Liver (tissue), 9 donors: Measurements from ENCODE around the gene COL23A1. TPM values are rescaled to one million over a fixed set of nuclear protein-coding genes. Genes with fewer than 3 reads are reported as not detected.

ENCODE experiments used
- DNase-seq: peaks from one replicate; pipeline ENCODE4 v3.0.0-alpha.2; 2017; ENCODE audit warnings: low spot score
- H3K27ac ChIP-seq, 2 donors: one replicate each; pipeline ENCODE4 v1.7.0; 2013; ENCODE audit warnings: inconsistent platforms in 2 of 2, low read length in 2 of 2, control low read depth in 1 of 2, low read depth in 1 of 2, mild to moderate bottlenecking in 1 of 2
- H3K27me3 ChIP-seq, 4 donors: one replicate each; pipeline versions ENCODE4 v1.6.1 to v1.7.0; 2013; ENCODE audit warnings: low read length in 3 of 4, inconsistent platforms in 1 of 4, mild to moderate bottlenecking in 1 of 4, moderate library complexity in 1 of 4; ENCODE audit not compliant: control insufficient read depth in 4 of 4, insufficient read depth in 4 of 4
- H3K36me3 ChIP-seq, 4 donors: one replicate each; pipeline versions ENCODE4 v1.6.1 to v1.7.0; 2013; ENCODE audit warnings: low read length in 3 of 4, mild to moderate bottlenecking in 3 of 4, low read depth in 1 of 4, moderate library complexity in 1 of 4; ENCODE audit not compliant: control insufficient read depth in 4 of 4, insufficient read depth in 3 of 4
- H3K4me1 ChIP-seq, 4 donors: one replicate each; pipeline versions ENCODE4 v1.6.1 to v1.7.0; 2013; ENCODE audit warnings: low read length in 3 of 4, mild to moderate bottlenecking in 3 of 4, moderate library complexity in 1 of 4; ENCODE audit not compliant: control insufficient read depth in 4 of 4, insufficient read depth in 4 of 4
- H3K4me3 ChIP-seq, 3 donors: one replicate each; pipeline versions ENCODE4 v1.6.1 to v1.7.0; 2013; ENCODE audit warnings: low read length in 3 of 3, control low read depth in 1 of 3, low read depth in 1 of 3, mild to moderate bottlenecking in 1 of 3
- H3K9ac ChIP-seq, 2 donors: one replicate each; pipeline ENCODE4 v1.7.0; 2013; ENCODE audit warnings: low read length in 2 of 2, mild to moderate bottlenecking in 2 of 2, moderate library complexity in 2 of 2, control low read depth in 1 of 2, low read depth in 1 of 2
- H3K9me3 ChIP-seq, 4 donors: one replicate each; pipeline versions ENCODE4 v1.6.1 to v1.7.0; 2013; ENCODE audit warnings: low read length in 3 of 4; ENCODE audit not compliant: control insufficient read depth in 4 of 4
- ATF3 ChIP-seq: IDR thresholded peaks from 2 replicates; pipeline ENCODE4 v1.6.1; 2016; ENCODE audit warnings: antibody characterized with exemption
- EGR1 ChIP-seq, 2 donors: IDR thresholded peaks; 2 replicates each; pipeline ENCODE4 v1.6.1; 2016 to 2018; ENCODE audit warnings: antibody characterized with exemption in 2 of 2, low read depth in 2 of 2
- FOXA1 ChIP-seq: IDR thresholded peaks from 2 replicates; pipeline ENCODE4 v1.6.1; 2016; ENCODE audit warnings: antibody characterized with exemption
- FOXA2 ChIP-seq: IDR thresholded peaks from 2 replicates; pipeline ENCODE4 v1.6.1; 2016; ENCODE audit warnings: antibody characterized with exemption
- GABPA ChIP-seq, 2 donors: IDR thresholded peaks in 1 of 2; conservative IDR thresholded peaks in 1 of 2; 2 replicates each; pipeline ENCODE4 v1.6.1; 2016; ENCODE audit warnings: antibody characterized with exemption in 2 of 2, mild to moderate bottlenecking in 1 of 2, moderate library complexity in 1 of 2
- HNF4A ChIP-seq, 2 donors: conservative IDR thresholded peaks; 2 replicates each; pipeline ENCODE4 v1.6.1; 2016; ENCODE audit warnings: antibody characterized with exemption in 2 of 2, mild to moderate bottlenecking in 2 of 2
- HNF4G ChIP-seq: IDR thresholded peaks from 2 replicates; pipeline ENCODE4 v1.6.1; 2016; ENCODE audit warnings: antibody characterized with exemption
- JUND ChIP-seq, 2 donors: IDR thresholded peaks; 2 replicates each; pipeline ENCODE4 v1.6.1; 2016; ENCODE audit warnings: antibody characterized with exemption in 2 of 2
- MAX ChIP-seq: IDR thresholded peaks from 2 replicates; pipeline ENCODE4 v1.6.1; 2016; ENCODE audit warnings: antibody characterized with exemption
- NR2F2 ChIP-seq: IDR thresholded peaks from 2 replicates; pipeline ENCODE4 v1.6.1; 2016; ENCODE audit warnings: antibody characterized with exemption
- RAD21 ChIP-seq, 2 donors: IDR thresholded peaks; 2 replicates each; pipeline ENCODE4 v1.6.1; 2016; ENCODE audit warnings: antibody characterized with exemption in 2 of 2, mild to moderate bottlenecking in 2 of 2
- RXRA ChIP-seq, 2 donors: IDR thresholded peaks; 2 replicates each; pipeline ENCODE4 v1.6.1; 2017 to 2018; ENCODE audit warnings: antibody characterized with exemption in 2 of 2, mild to moderate bottlenecking in 1 of 2
- SP1 ChIP-seq: IDR thresholded peaks from 2 replicates; pipeline ENCODE4 v1.6.1; 2018; ENCODE audit warnings: antibody characterized with exemption, mild to moderate bottlenecking
- TAF1 ChIP-seq: conservative IDR thresholded peaks from 2 replicates; pipeline ENCODE4 v1.6.1; 2016; ENCODE audit warnings: antibody characterized with exemption, mild to moderate bottlenecking
- YY1 ChIP-seq: IDR thresholded peaks from 2 replicates; pipeline ENCODE4 v1.6.1; 2016; ENCODE audit warnings: antibody characterized with exemption, mild to moderate bottlenecking
- ZBTB33 ChIP-seq: IDR thresholded peaks from 2 replicates; pipeline ENCODE4 v1.6.1; 2016; ENCODE audit warnings: antibody characterized with exemption
- WGBS: extraction: QIAGEN DNeasy Blood & Tissue Kit; methylation state at CpG from one replicate; pipeline ENCODE4 v1.1.7; 2013; 5-methylcytosine and 5-hydroxymethylcytosine counted together
- polyA plus RNA-seq, 2 donors: library from polyadenylated mRNA; stranded (reverse) in 1 of 2; unstranded in 1 of 2; fragments of 200-250 nt in 1 of 2; fragments of >200 nt in 1 of 2; fragmentation: Nextera tagmentation in 1 of 2; extraction: Ambion mirVana in 1 of 2; gene quantifications; one replicate each; pipeline versions ENCODE4 v1.2.1 to v1.2.3, GENCODE V29; 2013 to 2015
- total RNA-seq, 2 donors: library from RNA; depleted of rRNA; stranded (reverse); fragments of >200 nt; gene quantifications; one replicate each; pipeline ENCODE4 v1.2.3, GENCODE V29; 2014
- TF ChIP-seq, protein P1 (sequence below): IDR thresholded peaks from 2 replicates; pipeline ENCODE4 v1.6.1; 2016; ENCODE audit warnings: antibody characterized with exemption, mild to moderate bottlenecking
- TF ChIP-seq, protein P2 (sequence below): fragments of 150-350 bp; IDR thresholded peaks from 2 replicates; pipeline ENCODE4 v1.5.1; 2017; ENCODE audit warnings: improper control_type of control experiment, low read depth, low read length; ENCODE audit not compliant: missing input control
- donor health status: healthy.
- donor health status: healthy.
- donor health status: healthy.
- donor health status: healthy.
- donor health status: healthy.

Gene COL23A1
- total and polyA plus RNA-seq, 4 donors, result 0.08 to 1.4 (median 0.27) TPM

GRCh38 chr5:178325679-178326373, 264.4 kb downstream of the COL23A1 start:
- no peaks in the 10 kb centered on the region for H3K9me3 ChIP-seq
- 90% methylated on average over 20 of the region's 20 CpGs for WGBS
- DNase-seq, result no peak
- no peaks in the 10 kb centered on the region for H3K36me3 ChIP-seq
- no peak overlapping the region for H3K9ac ChIP-seq
- no peak for TF ChIP-seq HNF4A (conservative IDR thresholded peaks at IDR 0.05)
- no peak for TF ChIP-seq EGR1 (IDR thresholded peaks at IDR 0.05; ENCODE audit: low read depth in 2 of 2)
- no peak for TF ChIP-seq FOXA2
- TF ChIP-seq JUND (IDR thresholded peaks at IDR 0.05), result no peak
- TF ChIP-seq, protein P1, sequence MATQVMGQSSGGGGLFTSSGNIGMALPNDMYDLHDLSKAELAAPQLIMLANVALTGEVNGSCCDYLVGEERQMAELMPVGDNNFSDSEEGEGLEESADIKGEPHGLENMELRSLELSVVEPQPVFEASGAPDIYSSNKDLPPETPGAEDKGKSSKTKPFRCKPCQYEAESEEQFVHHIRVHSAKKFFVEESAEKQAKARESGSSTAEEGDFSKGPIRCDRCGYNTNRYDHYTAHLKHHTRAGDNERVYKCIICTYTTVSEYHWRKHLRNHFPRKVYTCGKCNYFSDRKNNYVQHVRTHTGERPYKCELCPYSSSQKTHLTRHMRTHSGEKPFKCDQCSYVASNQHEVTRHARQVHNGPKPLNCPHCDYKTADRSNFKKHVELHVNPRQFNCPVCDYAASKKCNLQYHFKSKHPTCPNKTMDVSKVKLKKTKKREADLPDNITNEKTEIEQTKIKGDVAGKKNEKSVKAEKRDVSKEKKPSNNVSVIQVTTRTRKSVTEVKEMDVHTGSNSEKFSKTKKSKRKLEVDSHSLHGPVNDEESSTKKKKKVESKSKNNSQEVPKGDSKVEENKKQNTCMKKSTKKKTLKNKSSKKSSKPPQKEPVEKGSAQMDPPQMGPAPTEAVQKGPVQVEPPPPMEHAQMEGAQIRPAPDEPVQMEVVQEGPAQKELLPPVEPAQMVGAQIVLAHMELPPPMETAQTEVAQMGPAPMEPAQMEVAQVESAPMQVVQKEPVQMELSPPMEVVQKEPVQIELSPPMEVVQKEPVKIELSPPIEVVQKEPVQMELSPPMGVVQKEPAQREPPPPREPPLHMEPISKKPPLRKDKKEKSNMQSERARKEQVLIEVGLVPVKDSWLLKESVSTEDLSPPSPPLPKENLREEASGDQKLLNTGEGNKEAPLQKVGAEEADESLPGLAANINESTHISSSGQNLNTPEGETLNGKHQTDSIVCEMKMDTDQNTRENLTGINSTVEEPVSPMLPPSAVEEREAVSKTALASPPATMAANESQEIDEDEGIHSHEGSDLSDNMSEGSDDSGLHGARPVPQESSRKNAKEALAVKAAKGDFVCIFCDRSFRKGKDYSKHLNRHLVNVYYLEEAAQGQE, result no peak
- TF ChIP-seq FOXA1, result no peak
- TF ChIP-seq GABPA (IDR thresholded peaks at IDR 0.05 in 1 of 2, conservative IDR thresholded peaks at IDR 0.05 in 1 of 2), result no peak
- no peak for TF ChIP-seq NR2F2
- no peak for TF ChIP-seq TAF1
- TF ChIP-seq, protein P2, sequence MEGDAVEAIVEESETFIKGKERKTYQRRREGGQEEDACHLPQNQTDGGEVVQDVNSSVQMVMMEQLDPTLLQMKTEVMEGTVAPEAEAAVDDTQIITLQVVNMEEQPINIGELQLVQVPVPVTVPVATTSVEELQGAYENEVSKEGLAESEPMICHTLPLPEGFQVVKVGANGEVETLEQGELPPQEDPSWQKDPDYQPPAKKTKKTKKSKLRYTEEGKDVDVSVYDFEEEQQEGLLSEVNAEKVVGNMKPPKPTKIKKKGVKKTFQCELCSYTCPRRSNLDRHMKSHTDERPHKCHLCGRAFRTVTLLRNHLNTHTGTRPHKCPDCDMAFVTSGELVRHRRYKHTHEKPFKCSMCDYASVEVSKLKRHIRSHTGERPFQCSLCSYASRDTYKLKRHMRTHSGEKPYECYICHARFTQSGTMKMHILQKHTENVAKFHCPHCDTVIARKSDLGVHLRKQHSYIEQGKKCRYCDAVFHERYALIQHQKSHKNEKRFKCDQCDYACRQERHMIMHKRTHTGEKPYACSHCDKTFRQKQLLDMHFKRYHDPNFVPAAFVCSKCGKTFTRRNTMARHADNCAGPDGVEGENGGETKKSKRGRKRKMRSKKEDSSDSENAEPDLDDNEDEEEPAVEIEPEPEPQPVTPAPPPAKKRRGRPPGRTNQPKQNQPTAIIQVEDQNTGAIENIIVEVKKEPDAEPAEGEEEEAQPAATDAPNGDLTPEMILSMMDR, result no peak
- no peak for TF ChIP-seq RAD21 (IDR thresholded peaks at IDR 0.05)
- TF ChIP-seq MAX, result no peak
- TF ChIP-seq YY1, result no peak
- TF ChIP-seq HNF4G, result no peak
- TF ChIP-seq SP1, result no peak
- TF ChIP-seq ATF3, result no peak
- no peak for TF ChIP-seq RXRA (IDR thresholded peaks at IDR 0.05)
- no peak for TF ChIP-seq ZBTB33
- H3K4me3 ChIP-seq, result no peak overlapping the region
- no peak overlapping the region for H3K27ac ChIP-seq
- H3K4me1 ChIP-seq, result peaks cover 3 to 6% (median 3%) of the 10 kb centered on the region in 4 donors
- no peaks in the 10 kb centered on the region for H3K27me3 ChIP-seq
